AML-193 (cell line): ENCODE measurements around the gene VTI1A.

Source experiments
- DNase-seq, 2 experiments: peaks; one replicate each; lab custom pipeline; 2025; lab: John Stamatoyannopoulos, UW

Gene VTI1A

GRCh38 chr10:112756235-112756527, 309.2 kb downstream of the VTI1A start:
- no peak for DNase-seq

GRCh38 chr10:112758961-112759360, 311.9 kb downstream of the VTI1A start:
- DNase-seq = no peak

GRCh38 chr10:112759496-112759895, 312.5 kb downstream of the VTI1A start:
- no peak for DNase-seq

GRCh38 chr10:112761256-112761655, 314.2 kb downstream of the VTI1A start:
- no peak for DNase-seq

GRCh38 chr10:112763916-112764520, 317.0 kb downstream of the VTI1A start:
- no peak for DNase-seq

- no peak for DNase-seq
These were observed 318.8 kb downstream of the VTI1A start for GRCh38 chr10:112765717-112766235.

GRCh38 chr10:112766636-112767035, 319.6 kb downstream of the VTI1A start:
- DNase-seq = no peak

- DNase-seq = no peak
These were observed 320.1 kb downstream of the VTI1A start for GRCh38 chr10:112767156-112767555.

- no peak for DNase-seq
These were observed 321.1 kb downstream of the VTI1A start for GRCh38 chr10:112768121-112768520.

- DNase-seq = no peak
These were observed 322.1 kb downstream of the VTI1A start for GRCh38 chr10:112769081-112769480.

GRCh38 chr10:112769611-112770370, 322.8 kb downstream of the VTI1A start:
- DNase-seq = no peak

GRCh38 chr10:112771733-112772132, 324.7 kb downstream of the VTI1A start:
- DNase-seq = no peak

- no peak for DNase-seq
These were observed 326.8 kb downstream of the VTI1A start for GRCh38 chr10:112773783-112774182.

- DNase-seq = no peak
These were observed 327.2 kb downstream of the VTI1A start for GRCh38 chr10:112774210-112774609.

GRCh38 chr10:112774798-112775197, 327.8 kb downstream of the VTI1A start:
- DNase-seq = no peak

GRCh38 chr10:112775381-112775780, 328.4 kb downstream of the VTI1A start:
- DNase-seq = no peak

- DNase-seq = no peak
These were observed 329.1 kb downstream of the VTI1A start for GRCh38 chr10:112775892-112776674.

GRCh38 chr10:112778579-112778978, 331.6 kb downstream of the VTI1A start:
- DNase-seq = no peak

GRCh38 chr10:112779025-112779770, 332.2 kb downstream of the VTI1A start:
- DNase-seq = no peak

GRCh38 chr10:112782200-112782907, 335.3 kb downstream of the VTI1A start:
- DNase-seq = no peak

- no peak for DNase-seq
These were observed 336.5 kb downstream of the VTI1A start for GRCh38 chr10:112783351-112784021.
